ENCODE results near the gene SEC61B.
"Not testable (repeated sequence)": the region's sequence is repeated elsewhere in the genome, so short reads cannot be mapped to it uniquely, and the experiment has no call there.

The SEC61B gene

DNA sequence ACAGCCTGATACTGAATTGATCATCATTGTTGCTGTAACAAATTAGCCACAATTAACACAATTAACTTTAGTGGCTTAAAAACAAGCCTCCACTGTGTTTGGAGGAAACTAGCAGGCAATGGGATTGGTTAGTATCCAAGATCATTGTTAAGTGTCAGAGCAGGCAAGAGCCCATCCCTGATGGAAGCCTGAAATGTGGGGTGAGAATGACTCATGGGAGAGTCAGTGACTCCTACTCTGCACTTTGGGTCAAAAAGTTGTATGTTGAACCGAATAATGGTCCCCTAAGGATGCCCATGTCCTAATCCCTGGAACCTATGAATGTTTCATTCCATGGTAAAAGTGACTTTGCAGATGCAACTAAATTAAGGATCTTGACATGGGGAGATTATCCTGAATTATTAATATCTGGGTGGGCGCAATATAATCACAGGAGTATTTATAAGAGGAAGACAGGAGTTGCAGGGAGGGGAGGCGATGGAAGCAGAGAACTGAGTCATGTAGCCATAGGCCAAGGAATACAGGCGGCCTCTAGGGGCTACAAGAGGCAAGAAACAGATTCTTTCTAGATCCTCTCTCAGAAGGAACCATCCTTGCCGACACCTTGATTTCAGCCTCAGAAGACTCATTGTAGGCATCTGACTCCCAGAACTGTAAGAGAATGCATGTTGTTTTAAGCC is 29.2 kb upstream of the SEC61B start:
- no peak for DNase-seq (ENCODE audit: low read depth)

DNA sequence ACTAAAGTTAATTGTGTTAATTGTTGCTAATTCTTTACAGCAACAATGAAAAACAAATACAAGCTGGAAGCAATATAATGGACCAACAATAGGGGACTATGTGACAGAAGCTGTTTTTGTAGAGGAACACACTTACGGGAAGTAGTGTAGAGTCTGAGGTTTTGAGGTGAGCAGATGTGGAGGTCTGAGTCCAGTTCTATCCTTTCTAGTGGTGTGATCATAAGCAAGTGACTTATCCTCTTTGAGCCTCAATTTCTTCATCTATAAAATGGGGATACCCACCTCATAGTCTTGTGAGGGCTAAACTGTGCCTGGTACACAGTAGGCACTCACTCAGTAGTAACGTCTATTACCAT is 28.6 kb upstream of the SEC61B start:
- no peak for DNase-seq (ENCODE audit: low read depth)

DNA sequence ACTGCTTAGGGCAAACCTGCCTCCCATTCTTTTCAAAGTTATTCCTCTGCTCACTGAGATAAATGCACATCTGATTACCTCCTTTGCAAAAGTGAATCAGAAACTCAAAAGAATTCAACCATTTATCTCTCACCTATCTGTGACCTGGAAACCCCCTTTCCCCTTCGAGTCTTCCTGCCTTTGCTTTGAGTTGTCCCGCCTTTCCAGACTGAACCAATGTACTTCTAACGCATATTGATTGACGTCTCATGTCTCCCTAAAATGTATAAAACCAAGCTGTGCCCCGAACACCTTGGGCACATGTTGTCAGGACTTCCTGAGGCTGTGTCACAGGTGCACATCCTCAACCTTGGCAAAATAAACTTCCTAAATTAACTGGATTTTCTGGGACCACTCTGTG is 25.6 kb upstream of the SEC61B start:
- not testable (repeated sequence) for DNase-seq (ENCODE audit: low read depth)

DNA sequence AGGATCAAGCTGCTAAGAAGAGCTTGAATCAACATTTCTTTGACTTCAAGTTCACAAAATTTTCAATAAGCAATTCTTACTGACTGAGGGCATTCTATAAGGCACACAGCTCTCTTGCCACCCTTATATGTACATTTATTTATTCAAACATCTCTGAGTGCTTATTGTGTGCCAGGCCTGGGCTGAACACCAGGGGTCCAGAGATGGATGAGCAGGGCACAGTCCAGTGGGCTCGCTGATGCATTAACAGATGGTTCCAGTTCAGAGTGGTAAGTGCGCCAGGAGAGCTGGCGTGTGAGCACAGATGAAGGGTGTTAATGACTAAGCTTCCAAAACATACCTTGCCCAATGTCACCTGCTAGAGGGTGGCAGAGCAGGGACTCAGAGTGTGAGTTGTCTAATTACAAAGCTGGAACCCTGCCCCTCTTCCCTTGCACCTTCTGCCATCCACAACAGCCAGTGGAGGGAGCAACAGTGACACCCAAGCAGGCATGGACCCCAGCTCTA is 24.9 kb upstream of the SEC61B start:
- DNase-seq (ENCODE audit: low read depth), result no peak

DNA sequence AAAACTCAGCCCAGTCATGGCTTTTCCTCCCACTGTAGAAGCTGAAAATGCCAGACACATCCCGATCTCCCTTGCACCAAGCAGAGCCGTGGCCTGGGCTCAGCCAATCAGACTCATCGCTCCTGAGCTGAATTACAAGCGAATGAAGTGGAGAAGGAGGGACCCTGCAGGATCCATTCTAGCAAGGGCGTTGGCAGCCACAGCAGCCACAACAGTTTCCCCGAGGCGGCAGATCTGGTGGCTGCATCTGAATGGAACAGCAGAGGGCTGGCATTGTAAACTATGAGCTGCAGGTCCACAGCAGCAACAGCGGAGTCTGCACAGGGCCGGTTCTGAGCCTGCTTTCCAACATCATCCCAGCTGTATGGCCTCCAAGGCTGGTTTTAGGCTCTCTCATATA is 24.1 kb upstream of the SEC61B start:
- no peak for DNase-seq (ENCODE audit: low read depth)

DNA sequence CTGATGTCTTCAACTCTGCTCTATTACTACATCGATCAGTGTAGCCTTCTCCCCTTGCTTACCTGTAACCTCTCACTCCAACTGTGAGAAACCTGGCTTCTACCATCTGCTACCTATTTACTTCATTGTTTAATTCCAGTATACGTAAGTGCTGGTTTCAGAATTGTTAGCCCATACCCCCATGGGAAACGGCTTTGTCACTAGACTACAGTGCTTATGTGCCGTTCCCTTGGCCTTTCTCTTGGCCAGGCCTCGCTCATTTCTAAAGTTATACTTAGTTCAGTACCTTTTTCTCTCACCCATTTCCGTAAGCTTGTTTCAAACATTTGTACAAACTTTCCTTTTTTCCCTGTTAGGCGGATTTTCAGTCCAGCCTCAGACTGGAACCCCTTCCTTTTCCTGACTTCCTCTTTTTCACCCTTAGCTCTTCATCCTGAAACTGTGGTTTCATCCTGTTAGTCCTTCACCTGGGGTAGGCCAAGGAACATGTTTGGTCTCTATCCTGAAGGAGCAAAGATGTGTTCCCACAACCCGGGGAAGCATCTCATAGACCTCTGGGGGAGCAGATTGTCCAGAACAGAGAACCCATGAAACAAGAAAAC is 22.0 kb upstream of the SEC61B start:
- DNase-seq (ENCODE audit: low read depth), result no peak

DNA sequence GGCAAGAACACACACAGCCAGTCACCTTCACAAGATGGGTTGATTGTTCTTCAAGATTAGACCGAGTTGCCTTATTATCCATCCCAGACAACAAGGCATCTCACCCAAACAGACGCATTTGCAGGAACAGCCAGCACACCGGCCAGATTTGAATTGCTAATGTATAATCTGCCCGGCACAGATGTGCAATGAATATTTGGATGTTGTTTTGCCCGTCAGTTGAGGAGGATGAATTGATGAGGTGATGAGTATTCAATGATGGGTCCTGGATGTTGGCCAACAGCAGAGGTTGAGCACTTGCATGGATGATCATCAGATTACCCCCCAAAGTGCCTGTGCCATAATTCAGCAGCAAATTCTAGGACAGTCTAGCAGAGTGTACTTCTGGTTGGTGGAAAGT is 20.5 kb upstream of the SEC61B start:
- DNase-seq (ENCODE audit: low read depth), result no peak

DNA sequence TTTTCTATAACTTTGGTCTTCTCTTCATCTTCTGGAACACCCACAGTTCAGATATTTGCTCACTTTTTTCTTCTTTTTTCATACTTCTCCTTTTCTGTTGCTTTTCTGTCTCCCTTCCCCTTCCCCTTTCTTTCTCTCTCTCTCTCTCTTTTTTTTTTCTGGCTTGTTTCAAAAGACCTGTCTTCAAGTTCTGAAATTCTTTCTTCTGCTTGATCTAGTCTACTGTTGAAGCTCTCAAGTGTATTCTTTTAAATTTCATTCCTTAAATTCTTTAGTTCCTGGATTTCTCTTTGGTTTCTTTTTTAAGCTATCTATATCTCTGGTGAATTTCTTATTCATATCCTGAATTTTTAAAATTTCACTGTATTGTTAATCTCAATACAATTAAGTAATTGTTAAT is 11.5 kb upstream of the SEC61B start:
- no peak for DNase-seq (ENCODE audit: low read depth)

DNA sequence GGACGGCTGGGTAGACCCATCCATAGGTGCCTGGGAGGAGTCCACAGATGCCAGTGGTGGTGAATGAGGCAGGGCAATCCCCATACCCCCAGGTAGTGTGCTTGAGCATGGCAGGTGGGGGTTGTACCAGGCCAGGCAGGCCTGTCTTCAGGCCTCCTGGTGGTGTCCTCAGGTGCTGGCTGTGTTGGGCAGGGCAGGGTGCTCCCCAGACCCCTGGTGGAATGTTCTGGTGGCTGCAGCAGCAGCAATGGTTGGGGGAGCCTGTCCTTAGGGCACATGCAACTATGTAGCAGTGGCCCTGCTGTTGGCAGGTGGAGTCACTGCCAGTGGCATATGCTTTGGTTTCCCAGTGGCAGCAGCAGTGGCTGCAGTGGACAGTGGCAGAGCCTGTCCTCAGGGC is 10.3 kb upstream of the SEC61B start:
- no peak for DNase-seq (ENCODE audit: low read depth)

DNA sequence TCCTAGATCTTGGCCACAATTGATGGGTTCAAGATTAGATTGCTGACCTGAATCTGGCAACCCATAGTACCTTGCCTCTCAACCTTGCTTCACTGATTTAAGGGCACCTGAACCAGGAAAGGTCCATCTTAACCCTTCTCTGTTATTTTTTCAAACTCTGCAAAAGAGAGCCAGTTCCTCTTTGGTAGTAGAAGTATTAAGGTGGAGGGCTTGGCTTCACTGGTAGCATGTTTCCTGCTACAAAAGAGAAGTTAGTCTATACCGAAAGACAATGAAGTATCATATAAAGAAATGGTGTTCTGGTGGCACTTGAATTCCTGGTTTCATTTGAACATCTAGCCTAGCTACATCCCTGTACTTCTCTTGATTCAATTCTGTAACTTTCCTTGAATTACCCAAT is 8.9 kb upstream of the SEC61B start:
- DNase-seq (ENCODE audit: low read depth), result no peak

DNA sequence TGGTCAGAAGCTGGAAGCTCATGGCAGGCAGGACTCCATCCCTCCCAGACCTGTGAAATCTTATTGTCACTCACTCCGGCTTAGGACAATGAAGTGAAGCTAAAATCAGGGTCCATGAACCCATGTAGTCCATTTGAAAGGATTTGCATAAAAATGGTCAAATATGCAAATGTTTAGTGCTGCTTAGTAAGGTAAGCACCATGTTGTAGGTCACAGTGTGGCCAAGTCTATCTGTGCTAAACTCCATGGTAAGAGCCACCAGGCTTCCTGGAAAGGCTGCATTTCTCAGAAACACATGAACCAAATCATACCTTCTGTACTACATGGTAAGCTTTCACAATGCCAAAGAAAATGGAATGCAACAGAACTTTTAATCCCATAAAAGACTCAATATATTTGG is 6.0 kb upstream of the SEC61B start:
- DNase-seq (ENCODE audit: low read depth), result no peak

DNA sequence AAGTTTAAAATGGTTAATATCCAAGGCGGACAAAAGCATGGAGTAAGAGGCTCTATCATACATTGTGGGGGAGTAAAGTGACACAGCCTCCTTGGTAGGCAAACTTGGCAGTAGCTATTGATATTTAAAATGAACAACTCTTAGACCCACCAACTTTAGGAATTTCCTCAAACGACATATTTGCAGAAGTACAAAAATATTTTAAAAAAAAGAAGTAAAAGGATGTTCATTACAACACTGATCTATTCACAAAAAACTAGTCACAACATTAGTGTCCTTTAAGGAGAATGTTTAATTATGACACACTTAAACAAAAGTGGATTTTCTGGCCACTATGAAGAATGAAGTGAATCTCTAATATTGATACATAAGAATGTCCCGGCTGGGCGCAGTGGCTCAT is 2.1 kb upstream of the SEC61B start:
- DNase-seq (ENCODE audit: low read depth), result no peak

DNA sequence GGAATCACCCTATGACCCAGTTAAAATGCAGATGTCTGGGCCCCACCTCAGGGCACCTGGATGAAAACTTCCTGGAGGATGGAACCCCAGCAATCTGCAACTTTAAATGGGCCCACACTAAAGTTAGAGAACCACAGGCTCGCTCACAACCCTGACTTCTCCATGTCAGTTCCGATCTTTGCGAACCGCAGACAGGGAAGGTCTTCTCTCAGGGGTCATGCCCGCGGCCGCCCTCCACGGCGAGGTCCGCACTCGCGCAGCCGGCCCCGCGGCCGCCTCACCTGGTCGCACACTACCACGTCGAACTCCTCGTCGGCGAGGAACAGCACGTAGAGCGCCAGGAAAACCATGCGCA is 839 bp upstream of the SEC61B start:
- no peak for DNase-seq (ENCODE audit: low read depth)

DNA sequence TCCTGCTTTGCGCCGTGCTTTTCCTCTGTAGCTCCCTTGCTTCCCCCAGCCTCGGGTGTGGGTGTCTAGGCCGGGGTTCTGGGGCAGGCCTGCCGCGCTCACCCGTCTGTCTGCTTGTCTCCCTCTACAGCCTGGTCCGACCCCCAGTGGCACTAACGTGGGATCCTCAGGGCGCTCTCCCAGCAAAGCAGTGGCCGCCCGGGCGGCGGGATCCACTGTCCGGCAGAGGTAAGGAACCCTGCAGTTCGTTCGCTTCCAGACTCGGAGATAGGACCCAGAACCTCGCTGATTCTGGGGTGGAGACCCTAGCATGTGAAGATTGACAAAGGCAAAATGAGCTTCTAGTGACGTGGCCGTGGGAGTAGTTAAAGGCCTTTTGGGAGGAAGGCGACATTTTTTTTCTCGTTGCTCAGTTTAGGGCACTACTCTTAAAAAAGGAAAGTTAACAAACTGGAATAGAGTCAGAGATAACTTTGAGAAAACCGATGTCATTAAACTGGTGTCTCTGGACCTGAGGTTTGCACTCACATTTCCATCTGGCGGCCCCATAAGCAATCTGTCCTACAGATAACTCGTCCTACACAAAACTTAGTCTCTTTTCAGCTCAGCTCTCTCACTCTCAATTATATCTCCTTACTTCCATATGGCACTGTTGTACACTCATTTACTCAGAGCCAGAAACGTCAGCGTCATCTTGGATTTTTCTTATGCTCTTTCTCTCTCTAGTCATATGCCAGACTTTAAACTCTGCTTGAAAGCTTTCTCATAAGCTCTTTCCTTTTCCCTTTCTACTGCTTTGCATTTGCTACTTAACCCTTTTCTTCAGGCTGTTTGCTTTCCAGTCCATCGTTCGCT is 561 bp downstream of the SEC61B start:
- DNase-seq (ENCODE audit: low read depth), result no peak

DNA sequence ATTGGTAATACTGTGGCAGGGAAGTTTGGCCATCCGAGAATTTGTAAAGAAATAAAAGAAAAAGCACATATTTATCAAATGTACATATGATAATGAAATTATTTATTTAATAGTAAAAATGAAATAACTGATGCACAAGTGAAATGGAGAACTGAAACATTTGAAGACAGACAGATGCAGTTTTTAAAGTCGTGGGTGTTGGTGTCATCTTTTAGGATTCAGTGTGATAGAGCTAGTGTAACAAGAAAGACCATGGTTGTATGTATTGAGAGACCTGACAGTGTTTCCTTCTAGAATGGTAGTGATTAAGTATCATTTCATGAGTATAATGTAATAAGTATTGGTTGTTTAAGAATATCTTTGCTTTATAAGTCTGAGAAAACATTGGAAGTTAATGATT is 2.4 kb downstream of the SEC61B start:
- no peak for DNase-seq (ENCODE audit: low read depth)

DNA sequence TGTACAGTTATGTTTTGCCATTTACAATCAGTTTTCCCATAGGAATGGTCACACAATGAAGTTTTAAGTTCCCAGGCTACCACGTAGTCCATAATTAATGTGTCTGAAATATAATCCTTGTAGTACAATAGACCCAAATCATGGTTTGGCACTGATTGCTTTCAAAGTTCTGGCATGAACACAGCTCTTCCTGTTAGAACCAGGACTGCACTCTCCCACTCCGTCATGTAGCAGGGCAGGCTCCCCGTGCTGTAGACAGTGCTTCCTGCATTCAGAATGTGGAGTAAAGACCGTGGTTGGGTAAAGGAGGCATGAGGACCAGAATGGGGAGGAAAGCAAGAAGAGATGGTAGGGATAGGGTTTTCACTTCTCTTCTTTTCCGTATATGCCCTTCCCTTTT is 4.0 kb downstream of the SEC61B start:
- no peak for DNase-seq (ENCODE audit: low read depth)

DNA sequence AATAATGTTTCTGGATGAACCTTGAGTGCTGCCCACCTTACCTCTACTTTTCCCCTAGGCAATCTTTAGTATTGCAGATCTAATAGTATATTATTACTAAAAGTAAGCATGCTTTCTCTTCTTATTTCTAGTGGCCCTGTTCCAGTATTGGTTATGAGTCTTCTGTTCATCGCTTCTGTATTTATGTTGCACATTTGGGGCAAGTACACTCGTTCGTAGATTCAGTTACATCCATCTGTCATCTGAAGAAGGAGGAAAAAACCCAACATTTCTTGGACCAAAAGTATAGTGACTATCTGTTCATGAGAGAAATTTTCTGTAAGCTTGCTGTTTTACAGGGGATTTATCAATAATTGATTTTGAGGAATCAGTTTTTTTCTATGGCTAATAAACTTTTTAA is 8.1 kb downstream of the SEC61B start:
- no peak for DNase-seq (ENCODE audit: low read depth)

DNA sequence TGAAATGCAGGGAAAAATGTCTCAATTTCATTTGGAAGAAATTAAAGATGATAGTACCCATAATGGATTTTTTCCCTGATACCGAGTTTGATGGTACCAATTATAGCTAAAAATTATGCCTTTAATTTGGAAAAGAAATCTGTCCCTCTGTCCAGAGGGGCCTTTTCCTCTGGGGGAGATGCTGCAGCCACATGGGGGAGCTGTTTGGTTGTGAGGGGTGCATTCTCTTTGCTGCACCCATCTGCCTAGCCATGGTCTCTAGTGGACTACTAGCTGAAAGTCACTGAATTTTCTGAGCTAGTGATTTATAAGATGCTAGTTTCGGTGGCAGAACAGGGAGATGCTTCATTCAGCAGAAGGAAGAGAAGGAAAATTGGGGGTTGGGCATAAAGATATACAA is 9.6 kb downstream of the SEC61B start:
- DNase-seq (ENCODE audit: low read depth), result no peak

DNA sequence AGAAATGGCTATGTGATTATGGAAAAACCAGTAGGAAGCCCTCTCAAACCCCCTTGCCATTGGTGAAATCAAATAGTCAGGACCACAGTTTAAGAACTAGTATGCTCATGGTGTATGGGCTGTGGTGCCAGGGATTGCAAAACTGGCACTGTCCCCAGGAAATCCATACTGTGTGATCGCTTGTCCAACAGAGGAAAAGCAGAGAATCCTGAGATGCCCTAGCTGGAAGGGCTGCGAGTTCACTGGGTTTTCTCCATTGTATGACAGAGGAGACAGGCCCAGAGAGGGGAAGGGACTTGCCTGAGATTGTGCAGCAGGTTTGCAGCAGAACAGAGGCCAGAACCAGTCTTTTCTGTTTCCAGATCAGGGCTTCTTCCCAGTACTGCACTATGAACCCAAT is 12.5 kb downstream of the SEC61B start:
- no peak for DNase-seq (ENCODE audit: low read depth)

DNA sequence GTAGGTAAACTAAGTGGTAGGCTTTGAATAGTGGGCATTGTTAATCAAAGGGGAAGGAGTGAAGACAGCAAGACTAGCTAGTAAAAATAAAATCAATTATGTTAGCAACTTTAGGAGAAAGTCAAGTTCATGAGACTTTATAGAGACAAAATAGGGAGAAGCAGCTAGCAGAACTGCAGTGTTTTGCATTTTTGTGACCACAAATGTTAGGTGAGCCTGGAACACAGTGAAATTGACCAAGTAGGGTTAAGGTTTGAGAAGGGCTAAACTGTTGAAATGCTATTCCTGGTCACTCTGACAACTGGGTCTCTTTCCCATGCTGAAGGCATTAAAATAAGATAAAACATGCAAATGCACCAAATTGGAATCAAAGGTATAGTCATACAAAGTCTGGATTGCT is 13.0 kb downstream of the SEC61B start:
- no peak for DNase-seq (ENCODE audit: low read depth)

DNA sequence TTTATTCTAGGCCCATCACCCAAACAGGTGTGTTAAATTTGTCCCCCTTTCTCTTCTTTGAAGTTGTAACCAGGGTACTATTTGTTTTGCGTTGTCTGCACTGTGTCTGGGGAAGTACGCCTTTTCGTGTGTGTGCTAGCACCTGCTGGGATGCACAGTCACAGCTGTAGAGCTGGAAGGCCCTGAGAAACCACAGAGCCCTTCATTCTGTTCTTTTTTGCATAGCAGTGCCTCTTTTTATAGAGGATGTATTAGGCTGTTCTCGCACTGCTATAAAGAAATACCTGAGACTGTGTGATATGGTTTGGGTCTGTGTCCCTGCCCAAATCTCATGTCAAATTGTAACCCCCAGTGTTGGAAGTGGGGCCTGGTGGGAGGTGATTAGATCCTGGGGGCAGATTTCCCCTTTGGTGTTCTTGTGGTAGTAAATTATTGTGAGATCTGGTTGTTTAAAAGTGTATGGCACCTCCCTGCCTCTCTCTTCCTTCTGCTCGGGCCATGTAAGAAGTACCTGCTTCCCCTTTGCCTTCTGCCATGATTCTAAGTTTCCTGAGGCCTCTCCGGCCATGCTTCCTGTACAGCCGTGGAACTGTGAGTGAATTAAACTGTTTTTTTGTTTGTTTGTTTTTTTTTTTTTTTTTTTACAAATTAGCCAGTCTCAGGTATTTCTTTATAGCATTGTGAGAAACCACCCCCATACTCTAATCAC is 14.0 kb downstream of the SEC61B start:
- no peak for DNase-seq (ENCODE audit: low read depth)

DNA sequence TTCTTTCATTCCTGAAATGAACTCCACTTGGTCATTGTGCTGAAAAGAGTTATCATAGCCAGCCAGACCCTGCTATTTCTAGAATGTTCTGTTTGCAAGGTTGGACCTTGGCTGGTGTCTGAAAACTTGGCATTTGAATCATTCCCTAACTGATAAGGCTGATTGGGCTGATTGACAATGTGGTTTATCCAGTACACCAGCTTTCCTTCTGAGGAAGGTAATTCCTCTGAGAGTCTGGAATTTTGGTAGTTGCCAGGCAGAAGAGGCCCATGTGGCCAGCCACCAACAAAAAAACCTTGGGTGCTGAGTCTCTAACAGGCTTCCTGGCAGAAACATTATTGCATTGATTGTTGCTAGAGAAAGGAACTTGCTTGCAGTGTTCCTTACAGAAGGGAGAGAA is 15.3 kb downstream of the SEC61B start:
- no peak for DNase-seq (ENCODE audit: low read depth)

DNA sequence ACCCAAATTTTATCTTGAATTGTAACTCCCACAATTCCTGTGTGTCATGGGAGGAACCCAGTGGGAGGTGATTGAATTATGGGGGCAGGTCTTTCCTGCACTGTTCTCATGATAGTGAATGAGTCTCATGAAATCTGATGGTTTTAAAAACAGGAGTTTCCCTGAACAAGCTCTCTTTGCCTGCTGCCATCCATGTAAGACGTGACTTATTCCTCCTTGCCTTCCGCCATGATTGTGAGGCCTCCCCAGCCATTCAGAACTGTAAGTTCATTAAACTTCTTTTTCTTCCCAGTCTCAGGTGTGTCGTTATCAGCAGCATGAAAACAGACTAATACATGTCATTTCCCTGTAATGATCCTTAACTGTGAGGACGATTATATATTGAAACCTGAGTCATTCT is 15.8 kb downstream of the SEC61B start:
- not testable (repeated sequence) for DNase-seq (ENCODE audit: low read depth)

All from stimulated activated CD8-positive, alpha-beta memory T cell treated with anti-CD3 and anti-CD28 coated beads, Interleukin-15, amount 100 ng/mL, for 24 hours (primary cell).